HEK293 (cell line): ENCODE results near the gene GRAMD1B.

Experiments used
- RBAK ChIP-seq: fragments of 450-650 bp; formaldehyde crosslinking; IDR thresholded peaks from 2 replicates; pipeline ENCODE4 v1.5.1; 2016; ENCODE audit warnings: missing biosample characterization, missing genetic modification characterization
- YY1 ChIP-seq: fragments of 450-650 bp; formaldehyde crosslinking; IDR thresholded peaks from 2 replicates; pipeline ENCODE4 v1.5.1; 2018; ENCODE audit warnings: missing biosample characterization, missing genetic modification characterization
- ZNF138 ChIP-seq: fragments of 450-650 bp; formaldehyde crosslinking; IDR thresholded peaks from 2 replicates; pipeline ENCODE4 v1.5.1; 2016; ENCODE audit warnings: missing biosample characterization, missing genetic modification characterization, borderline replicate concordance
- ZNF549 ChIP-seq: fragments of 450-650 bp; IDR thresholded peaks from 2 replicates; pipeline ENCODE4 v1.5.1; 2018; ENCODE audit warnings: missing biosample characterization, missing genetic modification characterization, mild to moderate bottlenecking, inconsistent platforms, moderate library complexity
- TF ChIP-seq, protein P1 (sequence below): fragments of 450-650 bp; formaldehyde crosslinking; optimal IDR thresholded peaks from 2 replicates; pipeline ENCODE3; 2016; ENCODE audit warnings: missing biosample characterization, mild to moderate bottlenecking, missing genetic modification characterization
- TF ChIP-seq, protein P2 (sequence below): fragments of 450-650 bp; formaldehyde crosslinking; IDR thresholded peaks from 2 replicates; pipeline ENCODE4 v1.5.1; 2016; ENCODE audit warnings: missing biosample characterization, missing genetic modification characterization

DNA sequence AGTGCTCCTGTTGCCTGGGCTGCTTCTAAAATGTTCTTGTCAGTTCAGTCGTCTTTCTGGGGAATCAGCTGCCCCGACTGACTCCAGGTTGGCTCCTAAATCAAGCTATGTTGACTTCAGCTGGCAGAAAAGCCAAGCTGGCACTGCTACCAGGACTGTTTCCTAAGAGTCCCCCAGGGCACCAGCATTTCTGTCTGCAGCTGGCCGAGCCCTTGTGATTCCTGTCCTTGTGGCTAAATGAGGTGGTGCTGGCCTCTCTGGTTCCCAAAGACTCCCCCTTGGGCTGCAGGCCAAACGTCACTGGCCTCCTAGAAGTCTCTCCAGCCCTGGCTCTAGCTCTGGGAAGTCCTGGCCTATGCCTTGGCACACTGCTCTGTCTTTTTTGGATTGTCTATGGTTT is 31.1 kb downstream of the GRAMD1B start:
- TF ChIP-seq, protein P1, sequence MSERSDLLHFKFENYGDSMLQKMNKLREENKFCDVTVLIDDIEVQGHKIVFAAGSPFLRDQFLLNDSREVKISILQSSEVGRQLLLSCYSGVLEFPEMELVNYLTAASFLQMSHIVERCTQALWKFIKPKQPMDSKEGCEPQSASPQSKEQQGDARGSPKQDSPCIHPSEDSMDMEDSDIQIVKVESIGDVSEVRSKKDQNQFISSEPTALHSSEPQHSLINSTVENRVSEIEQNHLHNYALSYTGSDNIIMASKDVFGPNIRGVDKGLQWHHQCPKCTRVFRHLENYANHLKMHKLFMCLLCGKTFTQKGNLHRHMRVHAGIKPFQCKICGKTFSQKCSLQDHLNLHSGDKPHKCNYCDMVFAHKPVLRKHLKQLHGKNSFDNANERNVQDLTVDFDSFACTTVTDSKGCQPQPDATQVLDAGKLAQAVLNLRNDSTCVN (tag by site-specific recombination): no peak
- TF ChIP-seq ZNF549 (tag by site-specific recombination) (no peak), YY1 (tag by site-specific recombination) (no peak), ZNF138 (tag by site-specific recombination) (no peak), RBAK (tag by site-specific recombination) (no peak)
- TF ChIP-seq, protein P2, sequence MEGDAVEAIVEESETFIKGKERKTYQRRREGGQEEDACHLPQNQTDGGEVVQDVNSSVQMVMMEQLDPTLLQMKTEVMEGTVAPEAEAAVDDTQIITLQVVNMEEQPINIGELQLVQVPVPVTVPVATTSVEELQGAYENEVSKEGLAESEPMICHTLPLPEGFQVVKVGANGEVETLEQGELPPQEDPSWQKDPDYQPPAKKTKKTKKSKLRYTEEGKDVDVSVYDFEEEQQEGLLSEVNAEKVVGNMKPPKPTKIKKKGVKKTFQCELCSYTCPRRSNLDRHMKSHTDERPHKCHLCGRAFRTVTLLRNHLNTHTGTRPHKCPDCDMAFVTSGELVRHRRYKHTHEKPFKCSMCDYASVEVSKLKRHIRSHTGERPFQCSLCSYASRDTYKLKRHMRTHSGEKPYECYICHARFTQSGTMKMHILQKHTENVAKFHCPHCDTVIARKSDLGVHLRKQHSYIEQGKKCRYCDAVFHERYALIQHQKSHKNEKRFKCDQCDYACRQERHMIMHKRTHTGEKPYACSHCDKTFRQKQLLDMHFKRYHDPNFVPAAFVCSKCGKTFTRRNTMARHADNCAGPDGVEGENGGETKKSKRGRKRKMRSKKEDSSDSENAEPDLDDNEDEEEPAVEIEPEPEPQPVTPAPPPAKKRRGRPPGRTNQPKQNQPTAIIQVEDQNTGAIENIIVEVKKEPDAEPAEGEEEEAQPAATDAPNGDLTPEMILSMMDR (tag by site-specific recombination): no peak
